Renal pelvis (tissue), 4 donors: ENCODE results near the gene NSUN5. TPM values are rescaled to one million over a fixed set of nuclear protein-coding genes. Genes with fewer than 3 reads are reported as not detected.
"Not testable (repeated sequence)": the region's sequence is repeated elsewhere in the genome, so short reads cannot be mapped to it uniquely, and the experiment has no call there.

Experiments
- DNase-seq: peaks from one replicate; pipeline ENCODE4 v3.0.0-alpha.2; 2013
- polyA plus RNA-seq, 3 donors: library from polyadenylated mRNA; unstranded; fragments of 120-200 nt; gene quantifications; one replicate each; pipeline ENCODE4 v1.2.1, GENCODE V29; 2013; ENCODE audit not compliant: insufficient read length in 3 of 3

The NSUN5 gene
- polyA plus RNA-seq, 3 donors = 19.0 to 20.7 (median 19.4) TPM

- DNase-seq = no peak
Observed at GRCh38 chr7:73329861-73330581, 21.4 kb upstream of the NSUN5 start.

- DNase-seq = no peak
Observed at GRCh38 chr7:73328696-73329095, 20.1 kb upstream of the NSUN5 start.

- not testable (repeated sequence) for DNase-seq
Observed at GRCh38 chr7:73327922-73328321, 19.3 kb upstream of the NSUN5 start, which contains the start of the genes FKBP6 and TRIM50. TSS of gene FKBP6 (plus strand) at chr7:73328161. CDS start at chr7:73328429, 268 bp downstream. TSS of gene TRIM50 (minus strand) at chr7:73328082. CDS start at chr7:73324787, 3,295 bp downstream.

GRCh38 chr7:73327449-73327848 lies 18.8 kb upstream of the NSUN5 start:
- not testable (repeated sequence) for DNase-seq

- DNase-seq = not testable (repeated sequence)
Observed at GRCh38 chr7:73325424-73325823, 16.8 kb upstream of the NSUN5 start.

GRCh38 chr7:73324081-73324845 lies 15.6 kb upstream of the NSUN5 start:
- DNase-seq = peak; percentile 42

- DNase-seq = not testable (repeated sequence)
Observed at GRCh38 chr7:73323434-73324080, 14.9 kb upstream of the NSUN5 start.

GRCh38 chr7:73320009-73320408 lies 11.4 kb upstream of the NSUN5 start:
- DNase-seq = not testable (repeated sequence)

- DNase-seq = not testable (repeated sequence)
Observed at GRCh38 chr7:73319541-73319940, 10.9 kb upstream of the NSUN5 start.

- not testable (repeated sequence) for DNase-seq
Observed at GRCh38 chr7:73318656-73319204, 10.1 kb upstream of the NSUN5 start.

- no peak for DNase-seq
Observed at GRCh38 chr7:73316521-73316920, 7.9 kb upstream of the NSUN5 start.

- DNase-seq = no peak
Observed at GRCh38 chr7:73314271-73314670, 5.6 kb upstream of the NSUN5 start.

- DNase-seq = no peak
Observed at GRCh38 chr7:73313521-73313906, 4.9 kb upstream of the NSUN5 start.

GRCh38 chr7:73312831-73313520 lies 4.3 kb upstream of the NSUN5 start:
- no peak for DNase-seq

GRCh38 chr7:73311421-73311820 lies 2.8 kb upstream of the NSUN5 start:
- DNase-seq = not testable (repeated sequence)

GRCh38 chr7:73308074-73308664 lies 457 bp downstream of the NSUN5 start:
- peak; percentile 7 for DNase-seq

GRCh38 chr7:73307436-73307835 lies 1.2 kb downstream of the NSUN5 start:
- DNase-seq = no peak

- not testable (repeated sequence) for DNase-seq
Observed at GRCh38 chr7:73304612-73305387, 3.8 kb downstream of the NSUN5 start.

- DNase-seq = no peak
Observed at GRCh38 chr7:73304071-73304470, 4.6 kb downstream of the NSUN5 start.

- no peak for DNase-seq
Observed at GRCh38 chr7:73303546-73303945, 5.1 kb downstream of the NSUN5 start.
